B cell (primary cell): ENCODE data around the gene CCDC110.

ENCODE experiments used
- CTCF ChIP-seq: fragments of 200-600 bp; IDR thresholded peaks from one replicate; pipeline ENCODE4 v1.8.0; 2022; ENCODE audit warnings: antibody characterized with exemption, mild to moderate bottlenecking
- EZH2 ChIP-seq: IDR thresholded peaks from 2 replicates; pipeline ENCODE4 v1.6.1; 2012; ENCODE audit warnings: borderline replicate concordance, low read depth, mild to moderate bottlenecking, moderate library complexity, low read length; ENCODE audit not compliant: insufficient read depth, poor library complexity, severe bottlenecking

- TF ChIP-seq CTCF (no peak), EZH2 (no peak)
Observed at GRCh38 chr4:185469580-185470154, 1.9 kb downstream of the CCDC110 start.
